Measurements from ENCODE around the gene GLIPR2.

- TF ChIP-seq CTCF (IDR thresholded peaks at IDR 0.05; ENCODE audit: low read depth, low read length) (no peak), POLR2A (IDR thresholded peaks at IDR 0.05; ENCODE audit: extremely low read depth, insufficient read length) (no peak), MAX (IDR thresholded peaks at IDR 0.05; ENCODE audit: low read depth, low read length) (no peak), MYC (IDR thresholded peaks at IDR 0.05; ENCODE audit: low read depth, low read length) (no peak)
These were observed 37.7 kb downstream of the GLIPR2 start for GRCh38 chr9:36174271-36174670.
